DOHH2 (cell line): ENCODE data around the gene EDARADD.

Experiments
- H3F3A ChIP-seq: fragments of 200-600 bp; sonication (generic), shearing (Covaris generic); 2 replicates; pipeline ENCODE4 v1.6.0; 2016; ENCODE audit warnings: antibody characterized with exemption, mild to moderate bottlenecking; ENCODE audit not compliant: control insufficient read depth, insufficient read depth
- H3K27ac ChIP-seq: fragments of 200-600 bp; sonication (generic); 2 replicates; pipeline ENCODE4 v1.5.1; 2014; ENCODE audit warnings: low read depth, mild to moderate bottlenecking, low read length, moderate library complexity
- H3K27me3 ChIP-seq: fragments of 200-600 bp; sonication (generic); 2 replicates; pipeline ENCODE4 v1.6.1; 2014; ENCODE audit warnings: mild to moderate bottlenecking, low read length, mixed read lengths; ENCODE audit not compliant: control insufficient read depth
- H3K36me3 ChIP-seq: fragments of 200-600 bp; sonication (generic); 2 replicates; pipeline ENCODE4 v1.6.1; 2014; ENCODE audit warnings: mild to moderate bottlenecking, low read length, moderate library complexity, mixed read lengths; ENCODE audit not compliant: control insufficient read depth
- H3K4me1 ChIP-seq: fragments of 200-600 bp; sonication (generic); 2 replicates; pipeline ENCODE4 v1.6.1; 2014; ENCODE audit warnings: mild to moderate bottlenecking, low read length, mixed read lengths; ENCODE audit not compliant: control insufficient read depth
- H3K4me2 ChIP-seq: fragments of 200-600 bp; sonication (generic); 2 replicates; pipeline ENCODE4 v1.6.0; 2014; ENCODE audit warnings: mild to moderate bottlenecking, low read length, moderate library complexity
- H3K4me3 ChIP-seq: fragments of 200-600 bp; sonication (generic); 2 replicates; pipeline ENCODE4 v1.5.1; 2014; ENCODE audit warnings: mild to moderate bottlenecking, low read length, mixed read lengths
- H3K79me2 ChIP-seq: fragments of 200-600 bp; sonication (generic); 2 replicates; pipeline ENCODE4 v1.6.1; 2014; ENCODE audit warnings: mild to moderate bottlenecking, low read length, mixed read lengths; ENCODE audit not compliant: control insufficient read depth
- H3K9me2 ChIP-seq: fragments of 200-600 bp; sonication (generic); replicated peaks from 2 replicates; pipeline ENCODE4 v1.6.1; 2014; ENCODE audit warnings: mild to moderate bottlenecking, low read length, mixed read lengths; ENCODE audit not compliant: control insufficient read depth
- H3K9me3 ChIP-seq: fragments of 200-600 bp; sonication (generic); 2 replicates; pipeline ENCODE4 v1.6.1; 2014; ENCODE audit warnings: antibody characterized with exemption, low read length, mixed read lengths; ENCODE audit not compliant: control insufficient read depth, insufficient read depth
- H4K20me1 ChIP-seq: fragments of 200-600 bp; sonication (generic); 2 replicates; pipeline ENCODE4 v1.6.0; 2014; ENCODE audit warnings: low read depth, mild to moderate bottlenecking, antibody characterized with exemption, low read length, moderate library complexity; ENCODE audit not compliant: control insufficient read depth, insufficient read depth
- CTCF ChIP-seq: fragments of 200-600 bp; sonication (generic); IDR thresholded peaks from one replicate; pipeline ENCODE4 v1.5.1; 2014; ENCODE audit warnings: antibody characterized with exemption, mild to moderate bottlenecking, low read depth, low read length; ENCODE audit not compliant: poor library complexity, severe bottlenecking
- EZH2phosphoT487 ChIP-seq: fragments of 200-600 bp; sonication (generic); IDR thresholded peaks from 2 replicates; pipeline ENCODE4 v1.6.1; 2017; ENCODE audit warnings: borderline replicate concordance, mild to moderate bottlenecking, antibody characterized with exemption, low read length, moderate library complexity, mixed read lengths

Gene EDARADD

GRCh38 chr1:236426215-236426614 is 32.1 kb downstream of the EDARADD start:
- no peak overlapping the region for H3K4me2 ChIP-seq
- no peak overlapping the region for H3K27ac ChIP-seq
- H3K4me3 ChIP-seq = no peak overlapping the region
- H3K79me2 ChIP-seq = no peaks in the 10 kb centered on the region
- no peaks in the 10 kb centered on the region for H3F3A ChIP-seq
- H3K36me3 ChIP-seq = no peaks in the 10 kb centered on the region
- H4K20me1 ChIP-seq = no peaks in the 10 kb centered on the region
- H3K27me3 ChIP-seq = peaks cover 9% of the 10 kb centered on the region
- no peak for TF ChIP-seq EZH2phosphoT487
- TF ChIP-seq CTCF = no peak
- no peaks in the 10 kb centered on the region for H3K9me3 ChIP-seq
- H3K4me1 ChIP-seq = no peaks in the 10 kb centered on the region
- H3K9me2 ChIP-seq = no peaks in the 10 kb centered on the region

GRCh38 chr1:236429715-236430274 is 35.7 kb downstream of the EDARADD start:
- H4K20me1 ChIP-seq = no peaks in the 10 kb centered on the region
- H3K4me1 ChIP-seq = no peaks in the 10 kb centered on the region
- H3F3A ChIP-seq = no peaks in the 10 kb centered on the region
- no peaks in the 10 kb centered on the region for H3K9me2 ChIP-seq
- H3K36me3 ChIP-seq = no peaks in the 10 kb centered on the region
- H3K79me2 ChIP-seq = no peaks in the 10 kb centered on the region
- no peak for TF ChIP-seq CTCF
- no peak for TF ChIP-seq EZH2phosphoT487
- no peak overlapping the region for H3K27ac ChIP-seq
- peaks cover 8% of the 10 kb centered on the region for H3K27me3 ChIP-seq
- no peak overlapping the region for H3K4me3 ChIP-seq
- no peak overlapping the region for H3K4me2 ChIP-seq
- H3K9me3 ChIP-seq = no peaks in the 10 kb centered on the region

GRCh38 chr1:236433819-236434315 is 39.8 kb downstream of the EDARADD start:
- no peak overlapping the region for H3K27ac ChIP-seq
- no peaks in the 10 kb centered on the region for H3F3A ChIP-seq
- no peaks in the 10 kb centered on the region for H4K20me1 ChIP-seq
- no peaks in the 10 kb centered on the region for H3K79me2 ChIP-seq
- no peaks in the 10 kb centered on the region for H3K36me3 ChIP-seq
- no peak overlapping the region for H3K4me2 ChIP-seq
- no peak for TF ChIP-seq EZH2phosphoT487
- TF ChIP-seq CTCF = no peak
- no peaks in the 10 kb centered on the region for H3K27me3 ChIP-seq
- no peaks in the 10 kb centered on the region for H3K9me3 ChIP-seq
- H3K9me2 ChIP-seq = no peaks in the 10 kb centered on the region
- H3K4me3 ChIP-seq = no peak overlapping the region
- no peaks in the 10 kb centered on the region for H3K4me1 ChIP-seq
